HG02885 (cell line): Measurements from ENCODE around the gene PCDHAC2.

ENCODE experiments used
- ATAC-seq: cut with Tn5 transposase; IDR thresholded peaks from one replicate; pipeline ENCODE4 v1.9.1; 2021; ENCODE audit warnings: mild to moderate bottlenecking; ENCODE audit not compliant: unreplicated experiment, poor library complexity

PCDHAC2 gene, protein sequence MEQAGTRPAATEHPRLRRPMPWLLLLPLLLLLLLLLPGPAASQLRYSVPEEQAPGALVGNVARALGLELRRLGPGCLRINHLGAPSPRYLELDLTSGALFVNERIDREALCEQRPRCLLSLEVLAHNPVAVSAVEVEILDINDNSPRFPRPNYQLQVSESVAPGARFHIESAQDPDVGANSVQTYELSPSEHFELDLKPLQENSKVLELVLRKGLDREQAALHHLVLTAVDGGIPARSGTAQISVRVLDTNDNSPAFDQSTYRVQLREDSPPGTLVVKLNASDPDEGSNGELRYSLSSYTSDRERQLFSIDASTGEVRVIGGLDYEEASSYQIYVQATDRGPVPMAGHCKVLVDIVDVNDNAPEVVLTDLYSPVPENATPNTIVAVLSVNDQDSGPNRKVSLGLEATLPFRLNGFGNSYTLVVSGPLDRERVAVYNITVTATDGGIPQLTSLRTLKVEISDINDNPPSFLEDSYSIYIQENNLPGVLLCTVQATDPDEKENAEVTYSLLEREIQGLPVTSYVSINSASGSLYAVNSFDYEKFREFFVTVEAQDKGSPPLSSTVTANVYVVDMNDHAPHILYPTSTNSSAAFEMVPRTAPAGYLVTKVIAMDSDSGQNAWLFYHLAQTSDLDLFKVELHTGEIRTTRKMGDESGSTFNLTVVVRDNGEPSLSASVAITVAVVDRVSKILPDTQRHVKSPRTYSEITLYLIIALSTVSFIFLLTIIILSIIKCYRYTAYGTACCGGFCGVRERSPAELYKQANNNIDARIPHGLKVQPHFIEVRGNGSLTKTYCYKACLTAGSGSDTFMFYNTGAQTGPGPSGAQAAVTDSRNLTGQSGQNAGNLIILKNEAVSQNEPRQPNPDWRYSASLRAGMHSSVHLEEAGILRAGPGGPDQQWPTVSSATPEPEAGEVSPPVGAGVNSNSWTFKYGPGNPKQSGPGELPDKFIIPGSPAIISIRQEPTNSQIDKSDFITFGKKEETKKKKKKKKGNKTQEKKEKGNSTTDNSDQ

GRCh38 chr5:140966293-140967225 is at the start of gene PCDHAC2:
Gene PCDHAC2, plus strand, starts transcription at chr5:140966476. Its CDS starts 291 bp downstream, at chr5:140966767.
- no peak for ATAC-seq

DNA sequence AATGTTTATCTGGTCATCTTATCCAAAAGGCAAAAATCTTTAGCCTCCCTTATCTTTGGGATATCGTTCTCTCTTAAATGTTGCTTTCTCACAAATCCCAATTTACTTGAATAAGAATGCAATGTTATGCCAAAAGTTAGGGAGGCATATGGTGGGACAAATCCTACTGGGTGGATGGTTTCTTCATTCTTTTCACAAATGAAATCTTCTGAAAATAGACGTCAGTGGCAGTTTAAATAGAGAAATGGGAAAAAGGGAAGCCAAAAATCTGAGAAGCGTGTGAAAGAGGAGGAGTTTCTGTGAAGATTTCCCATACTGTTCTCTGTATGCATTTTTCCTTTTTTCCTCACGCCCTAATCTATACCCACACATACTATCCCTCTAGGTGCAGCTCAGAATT is 42.7 kb upstream of the PCDHAC2 start:
- ATAC-seq, result no peak

DNA sequence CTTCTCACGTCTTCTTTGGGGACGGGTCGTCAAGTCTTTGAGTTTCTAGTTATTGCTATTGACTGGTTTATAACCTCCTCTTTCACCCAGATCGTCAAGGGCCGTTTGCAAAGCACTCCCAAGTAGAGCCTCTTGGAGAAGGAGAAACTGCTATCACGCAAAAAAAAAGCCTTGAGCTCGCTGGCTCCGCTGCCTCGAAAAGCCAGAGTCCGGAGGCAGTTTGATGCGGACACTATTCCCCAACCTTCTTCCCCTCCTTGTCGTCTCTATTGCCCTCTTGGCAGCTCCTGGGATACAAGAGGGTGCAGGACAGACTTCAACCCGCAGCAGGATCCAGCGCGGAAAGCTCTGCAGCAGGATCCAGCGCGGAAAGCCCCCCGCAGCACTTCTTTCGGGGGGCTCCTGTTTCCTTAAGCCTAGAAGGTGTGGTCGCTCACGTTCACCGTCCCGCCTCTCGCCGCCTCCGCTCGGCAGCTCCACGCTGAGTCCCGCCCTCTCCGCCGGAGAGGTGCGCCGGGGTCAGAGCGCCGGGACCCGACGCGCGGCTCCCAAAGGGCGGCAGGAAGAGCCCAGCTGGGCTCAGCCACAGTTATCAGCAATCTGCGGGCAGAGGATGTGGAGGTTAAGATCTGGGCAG is 40.4 kb upstream of the PCDHAC2 start, which contains the start of gene PCDHAC1:
TSS of gene PCDHAC1 (plus strand) at position 494 of the 637 bp plus-strand sequence. CDS start 594 bp downstream, outside the sequence.
- no peak for ATAC-seq

DNA sequence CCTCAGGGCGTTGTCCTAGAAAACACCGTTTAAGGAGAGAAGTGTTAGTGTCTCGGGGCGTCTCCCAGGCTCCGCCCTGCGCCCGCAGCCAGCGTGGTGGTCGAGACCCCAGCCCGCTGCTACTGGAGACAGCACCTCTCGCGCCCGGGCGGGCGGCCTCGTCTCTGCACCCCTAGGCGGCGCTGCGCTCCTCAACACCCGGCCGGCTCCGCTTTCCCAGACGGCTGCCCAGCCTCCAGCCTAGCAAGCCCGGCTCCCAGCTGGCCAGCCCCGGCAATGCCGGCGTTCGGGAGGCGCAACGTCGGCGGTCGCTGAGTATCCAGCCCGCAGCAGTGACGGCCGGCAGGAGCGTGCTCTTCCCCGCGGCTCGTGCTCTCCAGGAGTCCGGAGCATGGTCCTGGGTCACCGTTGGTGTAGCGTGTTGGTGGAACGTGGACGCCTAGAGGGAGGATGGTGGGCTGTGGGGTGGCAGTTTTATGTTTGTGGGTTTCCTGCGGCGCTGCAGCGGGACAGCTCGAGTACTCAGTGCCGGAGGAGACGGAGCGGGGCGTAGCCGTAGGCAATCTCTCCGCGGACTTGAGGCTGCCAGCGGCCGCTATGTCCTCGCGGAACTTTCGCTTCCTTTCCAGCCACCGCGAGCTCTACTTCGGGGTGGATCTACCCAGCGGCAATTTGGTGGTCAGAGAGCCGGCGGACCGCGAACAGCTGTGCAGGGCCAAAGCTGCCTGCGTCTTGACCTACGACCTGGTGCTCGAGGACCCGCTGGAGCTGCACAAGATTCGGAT is 39.6 kb upstream of the PCDHAC2 start:
- ATAC-seq, result no peak

DNA sequence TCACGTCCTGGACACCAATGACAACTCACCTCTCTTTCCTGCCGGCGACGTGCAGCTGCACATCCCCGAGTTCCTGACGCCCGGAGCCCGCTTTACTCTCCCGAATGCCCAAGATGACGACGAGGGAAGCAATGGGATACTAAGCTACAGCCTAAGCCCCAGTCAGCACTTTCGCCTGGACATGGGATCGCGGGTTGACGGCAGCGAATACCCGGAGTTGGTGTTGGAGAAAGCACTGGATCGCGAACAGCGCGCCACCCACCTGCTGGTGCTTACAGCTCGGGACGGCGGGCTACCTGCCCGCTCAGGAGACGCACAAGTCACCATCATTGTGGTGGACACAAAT is 39.1 kb upstream of the PCDHAC2 start:
- no peak for ATAC-seq

DNA sequence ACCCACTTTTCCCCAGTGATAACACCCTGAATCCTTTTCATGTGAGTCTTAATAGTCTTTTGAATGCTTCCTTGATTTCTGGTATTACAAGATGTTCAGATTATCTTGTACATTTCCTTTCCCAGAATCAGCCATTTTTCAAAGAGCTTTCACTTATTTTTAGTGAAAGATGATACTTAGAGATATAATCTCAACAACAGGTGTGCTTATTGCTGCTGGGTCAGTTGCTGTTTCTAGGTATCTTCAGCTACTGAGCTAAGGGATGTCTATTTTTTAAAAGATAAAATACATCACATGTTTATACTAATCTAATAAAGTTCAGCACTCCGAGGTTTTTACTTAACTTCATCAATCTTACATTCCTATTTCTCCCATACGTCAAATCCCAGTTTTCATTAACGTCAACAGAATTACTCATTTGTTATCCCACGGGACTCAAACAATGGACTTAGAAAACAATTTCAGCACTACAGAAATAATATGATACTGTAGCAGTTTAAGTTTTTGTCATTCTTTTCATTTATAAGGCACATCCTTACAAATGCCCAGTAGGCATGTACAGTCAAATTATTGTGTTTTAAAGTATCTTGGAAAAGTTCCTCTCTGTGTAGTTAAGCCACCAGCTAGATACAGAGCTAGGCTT is 31.2 kb upstream of the PCDHAC2 start:
- ATAC-seq, result no peak

GRCh38 chr5:140946578-140946977 is 19.7 kb upstream of the PCDHAC2 start:
- ATAC-seq, result no peak

DNA sequence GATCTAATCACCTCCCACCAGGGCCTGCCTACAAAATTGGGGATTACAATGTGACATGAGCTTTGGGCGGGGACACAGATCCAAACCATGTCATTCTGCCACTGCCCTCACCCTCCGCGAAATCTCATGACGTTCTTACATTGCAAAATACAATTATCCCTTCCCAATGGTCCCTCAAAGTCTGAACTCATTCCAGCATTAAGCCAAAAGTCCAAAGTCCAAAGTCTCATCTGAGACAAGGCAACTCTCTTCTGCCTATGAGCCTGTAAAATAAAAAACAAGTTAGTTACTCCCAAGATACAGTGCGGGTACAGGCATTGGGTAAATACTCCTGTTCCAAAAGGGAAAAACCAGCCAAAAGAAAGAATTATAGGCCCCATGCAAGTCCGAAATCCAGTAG is 14.6 kb upstream of the PCDHAC2 start:
- ATAC-seq, result no peak

DNA sequence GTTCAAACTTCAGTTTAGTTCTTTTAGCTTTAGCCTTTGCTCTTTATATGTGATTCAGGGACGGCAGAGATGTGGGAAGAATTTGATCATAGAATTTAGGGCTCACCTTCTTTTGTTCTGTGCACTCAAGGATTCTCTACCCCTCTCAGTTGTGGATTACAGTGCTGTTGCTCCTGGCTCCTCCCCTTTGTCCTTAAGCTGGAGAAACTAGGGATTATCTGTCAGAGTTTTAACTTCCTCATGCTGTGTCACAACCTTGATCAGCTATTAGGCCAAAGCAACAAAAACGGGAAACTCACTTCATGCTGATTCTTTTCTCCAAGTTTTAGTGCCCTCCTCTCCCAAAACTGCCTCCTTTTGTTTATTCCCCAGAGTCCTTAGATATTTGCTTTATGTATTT is 13.0 kb upstream of the PCDHAC2 start:
- no peak for ATAC-seq

DNA sequence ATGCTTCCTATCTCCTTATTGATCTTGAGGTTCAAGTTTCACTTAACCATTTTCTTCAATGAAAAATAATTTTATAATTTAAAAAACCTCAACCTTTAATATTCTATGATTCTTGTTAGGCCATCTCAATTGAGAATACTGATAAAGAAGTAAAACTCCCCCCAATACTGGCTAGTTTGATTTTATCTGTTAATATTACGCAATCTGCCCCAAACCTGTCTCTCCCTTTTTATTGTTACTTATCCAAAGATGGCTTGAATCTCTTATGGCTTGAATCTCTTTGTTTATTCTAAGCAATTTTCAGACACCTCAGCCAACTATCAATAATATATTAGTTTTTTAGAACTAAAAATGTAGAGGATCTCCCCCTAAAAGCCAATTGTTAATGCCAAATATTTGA is 4.1 kb upstream of the PCDHAC2 start:
- ATAC-seq, result no peak

DNA sequence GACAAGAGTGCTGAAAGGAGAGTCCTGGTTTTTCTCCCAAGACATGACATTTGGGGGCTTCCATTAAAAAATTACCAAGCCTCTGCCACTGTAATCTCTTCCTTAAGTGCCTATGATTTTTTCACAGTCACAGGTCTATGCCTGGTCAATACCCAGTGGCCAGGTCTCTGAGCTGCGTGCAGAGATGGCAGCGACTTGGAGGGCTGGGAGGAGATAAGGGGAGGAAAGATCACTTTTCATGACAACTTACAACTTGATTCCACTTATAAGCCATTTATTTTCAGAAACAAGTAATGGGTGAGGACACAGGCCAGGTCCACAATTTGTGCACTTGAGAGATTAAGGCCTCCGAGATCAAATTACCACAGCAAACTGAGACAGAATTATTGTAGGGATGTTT is 1.9 kb upstream of the PCDHAC2 start:
- no peak for ATAC-seq

- no peak for ATAC-seq
Measured at GRCh38 chr5:140965905-140966292, 377 bp upstream of the PCDHAC2 start.

DNA sequence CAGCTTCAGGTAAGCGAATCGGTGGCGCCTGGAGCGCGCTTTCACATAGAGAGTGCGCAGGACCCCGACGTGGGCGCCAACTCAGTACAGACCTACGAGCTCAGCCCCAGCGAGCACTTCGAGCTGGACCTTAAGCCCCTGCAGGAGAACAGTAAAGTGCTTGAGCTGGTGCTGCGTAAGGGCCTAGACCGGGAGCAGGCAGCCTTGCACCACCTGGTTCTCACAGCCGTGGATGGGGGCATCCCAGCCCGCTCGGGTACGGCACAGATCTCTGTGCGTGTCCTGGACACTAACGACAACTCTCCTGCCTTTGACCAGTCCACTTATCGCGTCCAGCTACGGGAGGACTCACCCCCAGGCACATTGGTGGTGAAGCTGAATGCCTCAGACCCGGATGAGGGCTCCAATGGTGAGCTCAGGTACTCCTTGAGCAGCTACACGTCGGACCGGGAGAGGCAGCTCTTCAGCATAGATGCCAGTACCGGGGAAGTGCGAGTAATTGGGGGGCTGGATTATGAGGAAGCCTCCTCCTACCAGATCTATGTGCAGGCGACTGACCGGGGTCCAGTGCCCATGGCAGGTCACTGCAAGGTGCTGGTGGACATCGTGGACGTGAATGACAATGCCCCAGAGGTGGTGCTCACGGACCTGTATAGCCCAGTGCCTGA is 1.1 kb downstream of the PCDHAC2 start:
- ATAC-seq, result no peak

GRCh38 chr5:140969880-140970279 is 3.6 kb downstream of the PCDHAC2 start:
- ATAC-seq, result no peak

DNA sequence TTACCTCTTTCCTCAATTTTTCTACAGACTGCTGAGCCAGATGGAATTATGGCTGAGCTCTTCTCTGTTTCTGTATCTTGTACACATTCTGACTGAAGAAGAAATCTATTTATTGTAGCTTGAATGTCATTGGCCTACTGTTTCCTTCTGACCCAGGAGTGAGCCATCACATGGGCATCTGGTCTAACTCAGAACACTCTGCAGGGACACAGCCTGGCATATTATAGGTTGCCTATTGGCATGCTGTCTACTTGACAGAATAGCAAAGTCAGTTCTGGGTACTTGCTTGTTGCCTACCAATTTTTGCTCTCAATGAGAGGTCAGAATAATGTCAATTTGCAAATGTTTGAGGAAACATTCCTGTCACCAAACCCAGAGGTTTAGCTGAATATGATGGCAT is 7.3 kb downstream of the PCDHAC2 start:
- ATAC-seq, result no peak

GRCh38 chr5:140977003-140977402 is 10.7 kb downstream of the PCDHAC2 start:
- no peak for ATAC-seq

GRCh38 chr5:140978260-140978659 is 12.0 kb downstream of the PCDHAC2 start:
- ATAC-seq, result no peak

DNA sequence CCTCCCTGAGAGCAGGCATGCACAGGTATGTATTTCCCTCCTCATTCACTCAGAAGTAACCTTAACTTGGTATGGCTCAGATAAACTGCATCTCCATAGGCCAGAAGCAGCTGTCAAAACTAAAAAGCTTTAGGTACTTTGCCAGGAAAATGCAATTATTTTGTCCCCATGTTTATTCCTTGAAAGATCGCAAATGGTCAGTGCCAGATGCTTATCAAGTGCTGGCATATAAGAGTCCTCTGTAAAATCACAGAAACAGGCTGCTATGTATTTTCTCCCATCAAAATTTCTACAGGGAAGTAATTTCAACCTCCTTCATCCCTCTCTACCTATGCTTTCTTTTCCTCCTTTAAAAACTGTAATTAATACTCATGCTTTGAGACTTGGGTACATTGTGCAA is 12.7 kb downstream of the PCDHAC2 start:
- ATAC-seq, result no peak
